T-helper 17 cell (primary cell): Measurements from ENCODE around the gene CMTR1. TPM values are rescaled to one million over a fixed set of nuclear protein-coding genes. Genes with fewer than 3 reads are reported as not detected.
A peak's percentile ranks its signal among the peaks of the same experiment; 100 is the strongest.

Experiments used
- ATAC-seq: fragments of 150-1000 bp; cut with Tn5 transposase; 2 replicates; pipeline ENCODE4 v1.10.0; 2021; ENCODE audit warnings: mild to moderate bottlenecking, moderate library complexity
- DNase-seq, 3 donors: peaks; one replicate each; pipeline versions ENCODE4 v3.0.0 to v3.0.0-alpha.2; 2020 to 2021
- H3K9me3 ChIP-seq: one replicate; pipeline ENCODE4 v1.7.0; 2013; ENCODE audit warnings: low read length, mild to moderate bottlenecking; ENCODE audit not compliant: control insufficient read depth, poor library complexity, severe bottlenecking
- H3K27ac Mint-ChIP-seq: one replicate; pipeline ENCODE4 v1.8.0; 2022; ENCODE audit warnings: mild to moderate bottlenecking, moderate library complexity, mixed read lengths
- H3K27me3 Mint-ChIP-seq: one replicate; pipeline ENCODE4 v1.8.0; 2022; ENCODE audit warnings: mixed read lengths
- H3K36me3 Mint-ChIP-seq: one replicate; pipeline ENCODE4 v1.8.0; 2022; ENCODE audit warnings: low read depth, mixed read lengths
- H3K4me1 Mint-ChIP-seq: one replicate; pipeline ENCODE4 v1.8.0; 2022; ENCODE audit warnings: mild to moderate bottlenecking, mixed read lengths
- H3K4me3 Mint-ChIP-seq: one replicate; pipeline ENCODE4 v1.8.0; 2022; ENCODE audit warnings: mild to moderate bottlenecking, moderate library complexity, mixed read lengths
- total RNA-seq, 4 donors: library from RNA in 2 of 4; stranded (reverse) in 2 of 4; gene quantifications; one replicate each; pipeline ENCODE4 v1.2.3 and lab custom pipeline; 2022 to 2026

CMTR1 gene
- total RNA-seq, 2 donors from 2014 or later, result 79.7 to 81.3 TPM

GRCh38 chr6:37449984-37450383, 17.0 kb downstream of the CMTR1 start:
- DNase-seq (no peak), ATAC-seq (no peak)
- Mint-ChIP-seq H3K4me3 (no peak overlapping the region), H3K36me3 (peaks cover 24% of the 10 kb centered on the region), H3K4me1 (peaks cover 15% of the 10 kb centered on the region), H3K27ac (no peak overlapping the region), H3K27me3 (no peaks in the 10 kb centered on the region)
- no peaks in the 10 kb centered on the region for H3K9me3 ChIP-seq

- Mint-ChIP-seq H3K36me3 (peaks cover 21% of the 10 kb centered on the region), H3K4me1 (peaks cover 13% of the 10 kb centered on the region), H3K27ac (peak overlapping the region; percentile 16), H3K4me3 (no peak overlapping the region), H3K27me3 (no peaks in the 10 kb centered on the region)
- no peak for DNase-seq
- H3K9me3 ChIP-seq, result no peaks in the 10 kb centered on the region
- ATAC-seq, result no peak
These were observed 18.6 kb downstream of the CMTR1 start for GRCh38 chr6:37451441-37452193.

GRCh38 chr6:37452522-37452921, 19.5 kb downstream of the CMTR1 start:
- Mint-ChIP-seq H3K27ac (no peak overlapping the region), H3K27me3 (no peaks in the 10 kb centered on the region), H3K36me3 (peaks cover 21% of the 10 kb centered on the region), H3K4me3 (no peak overlapping the region), H3K4me1 (peaks cover 13% of the 10 kb centered on the region)
- ATAC-seq, result no peak
- H3K9me3 ChIP-seq, result no peaks in the 10 kb centered on the region
- no peak for DNase-seq

GRCh38 chr6:37454420-37455140, 21.6 kb downstream of the CMTR1 start:
- Mint-ChIP-seq H3K36me3 (peaks cover 21% of the 10 kb centered on the region), H3K27ac (no peak overlapping the region), H3K4me1 (peaks cover 15% of the 10 kb centered on the region)

GRCh38 chr6:37456126-37456525, 23.1 kb downstream of the CMTR1 start:
- H3K27me3 Mint-ChIP-seq, result no peaks in the 10 kb centered on the region
- DNase-seq (no peak), ATAC-seq (no peak)
- no peak overlapping the region for H3K4me3 Mint-ChIP-seq
- no peaks in the 10 kb centered on the region for H3K9me3 ChIP-seq
- peaks cover 23% of the 10 kb centered on the region for H3K36me3 Mint-ChIP-seq
- H3K4me1 Mint-ChIP-seq, result peaks cover 15% of the 10 kb centered on the region
- no peak overlapping the region for H3K27ac Mint-ChIP-seq

More at GRCh38 chr6:37454420-37455140, 21.6 kb downstream of the CMTR1 start:
- Mint-ChIP-seq H3K4me3 (no peak overlapping the region), H3K27me3 (no peaks in the 10 kb centered on the region)
- no peaks in the 10 kb centered on the region for H3K9me3 ChIP-seq
- ATAC-seq (no peak), DNase-seq (no peak)

GRCh38 chr6:37456816-37457560, 24.0 kb downstream of the CMTR1 start:
- H3K4me3 Mint-ChIP-seq, result no peak overlapping the region
- H3K9me3 ChIP-seq, result no peaks in the 10 kb centered on the region
- DNase-seq (no peak), ATAC-seq (no peak)
- peaks cover 18% of the 10 kb centered on the region for H3K36me3 Mint-ChIP-seq
- no peaks in the 10 kb centered on the region for H3K27me3 Mint-ChIP-seq
- H3K4me1 Mint-ChIP-seq, result peaks cover 12% of the 10 kb centered on the region
- peak overlapping the region; percentile 70 for H3K27ac Mint-ChIP-seq

- DNase-seq (no peak), ATAC-seq (no peak)
- H3K27me3 Mint-ChIP-seq, result no peaks in the 10 kb centered on the region
- H3K9me3 ChIP-seq, result no peaks in the 10 kb centered on the region
- H3K4me3 Mint-ChIP-seq, result no peak overlapping the region
- H3K27ac Mint-ChIP-seq, result peak overlapping the region; percentile 34
- peaks cover 4% of the 10 kb centered on the region for H3K4me1 Mint-ChIP-seq
- peaks cover 11% of the 10 kb centered on the region for H3K36me3 Mint-ChIP-seq
These were observed 27.2 kb downstream of the CMTR1 start for GRCh38 chr6:37459981-37460800.

GRCh38 chr6:37460805-37461204, 27.8 kb downstream of the CMTR1 start:
- Mint-ChIP-seq H3K4me3 (no peak overlapping the region), H3K27ac (no peak overlapping the region)
- DNase-seq, result no peak

GRCh38 chr6:37463110-37463509, 30.1 kb downstream of the CMTR1 start:
- H3K9me3 ChIP-seq, result no peaks in the 10 kb centered on the region
- H3K4me1 Mint-ChIP-seq, result peaks cover 4% of the 10 kb centered on the region
- DNase-seq (no peak), ATAC-seq (no peak)
- H3K27ac Mint-ChIP-seq, result peak overlapping the region; percentile 21
- H3K27me3 Mint-ChIP-seq, result no peaks in the 10 kb centered on the region
- peaks cover 10% of the 10 kb centered on the region for H3K36me3 Mint-ChIP-seq
- no peak overlapping the region for H3K4me3 Mint-ChIP-seq

More at GRCh38 chr6:37460805-37461204, 27.8 kb downstream of the CMTR1 start:
- Mint-ChIP-seq H3K36me3 (peaks cover 8% of the 10 kb centered on the region), H3K4me1 (peaks cover 4% of the 10 kb centered on the region), H3K27me3 (no peaks in the 10 kb centered on the region)
- no peak for ATAC-seq
- no peaks in the 10 kb centered on the region for H3K9me3 ChIP-seq

- Mint-ChIP-seq H3K36me3 (peaks cover 11% of the 10 kb centered on the region), H3K27me3 (no peaks in the 10 kb centered on the region), H3K4me1 (peaks cover 6% of the 10 kb centered on the region), H3K27ac (no peak overlapping the region), H3K4me3 (no peak overlapping the region)
- no peak for ATAC-seq
- DNase-seq, result no peak
- no peaks in the 10 kb centered on the region for H3K9me3 ChIP-seq
These were observed 34.7 kb downstream of the CMTR1 start for GRCh38 chr6:37467718-37468117.

GRCh38 chr6:37473364-37474095, 40.5 kb downstream of the CMTR1 start:
- H3K4me1 Mint-ChIP-seq, result peaks cover 18% of the 10 kb centered on the region
- no peak overlapping the region for H3K4me3 Mint-ChIP-seq
- ATAC-seq (no peak), DNase-seq (no peak)
- H3K9me3 ChIP-seq, result no peaks in the 10 kb centered on the region
- peaks cover 17% of the 10 kb centered on the region for H3K36me3 Mint-ChIP-seq
- peak overlapping the region; percentile 29 for H3K27ac Mint-ChIP-seq
- no peaks in the 10 kb centered on the region for H3K27me3 Mint-ChIP-seq

GRCh38 chr6:37474316-37474715, 41.3 kb downstream of the CMTR1 start:
- Mint-ChIP-seq H3K36me3 (peaks cover 20% of the 10 kb centered on the region), H3K4me1 (peaks cover 18% of the 10 kb centered on the region), H3K4me3 (no peak overlapping the region), H3K27ac (peak overlapping the region; percentile 61), H3K27me3 (no peaks in the 10 kb centered on the region)
- no peaks in the 10 kb centered on the region for H3K9me3 ChIP-seq
- DNase-seq (no peak), ATAC-seq (no peak)
